ENCODE data around the gene GFRAL. TPM values are rescaled to one million over a fixed set of nuclear protein-coding genes. Genes with fewer than 3 reads are reported as not detected.

The GFRAL gene
- total RNA-seq, 2 donors from 2014 or later, result not detected

DNA sequence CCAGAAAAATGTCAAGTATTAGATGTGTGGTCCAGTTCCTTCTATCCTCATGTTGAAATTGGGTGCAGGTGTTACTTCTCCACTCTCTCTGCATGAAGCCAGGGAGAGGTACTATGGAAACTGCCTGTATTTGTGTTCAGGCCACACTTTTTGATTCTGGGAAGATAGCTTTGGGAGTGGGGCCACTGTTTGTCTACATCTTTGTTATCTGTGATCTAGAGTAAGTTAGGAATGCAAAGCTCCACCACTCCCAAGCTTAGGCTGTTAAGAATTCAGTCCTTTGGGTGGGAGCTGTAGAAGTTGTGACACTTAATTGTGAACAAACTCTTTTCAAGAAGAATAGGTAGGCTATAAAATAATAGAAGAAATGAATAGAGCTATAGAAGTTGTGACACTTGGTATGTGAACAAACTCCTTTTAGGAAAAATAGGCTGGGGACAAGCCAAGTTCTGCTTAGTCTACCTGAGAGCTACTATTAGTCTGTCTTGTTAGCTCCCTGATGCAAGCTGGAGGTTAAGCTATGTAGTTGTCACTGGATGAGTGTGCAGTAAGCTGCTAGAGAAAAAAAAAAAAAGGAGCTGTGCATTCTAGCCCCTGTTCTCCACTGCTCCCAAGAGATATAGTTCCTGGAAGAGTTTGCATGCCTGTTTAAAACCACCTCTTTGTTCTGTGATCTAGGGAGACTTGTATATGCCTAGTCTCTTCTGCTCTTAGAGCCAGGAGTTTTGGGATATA, 7.1 kb upstream of the GFRAL start:
- no peak for ATAC-seq
- Histone ChIP-seq H3K36me3 (replicated peaks in 1 of 2; ENCODE audit: insufficient read depth in 1 of 2, low read depth in 2 of 2) (no peaks in the 10 kb centered on the region), H3K27ac (no peak overlapping the region), H3K27me3 (no peaks in the 10 kb centered on the region), H3K9me3 (no peaks in the 10 kb centered on the region), H3K4me3 (no peak overlapping the region), H3K4me1 (no peaks in the 10 kb centered on the region)
- no peak for DNase-seq
- intact Hi-C loops (cut with DNase I), result no loop called here
- TF ChIP-seq POLR2A (IDR thresholded peaks at IDR 0.05), result no peak
- TF ChIP-seq, protein P1, sequence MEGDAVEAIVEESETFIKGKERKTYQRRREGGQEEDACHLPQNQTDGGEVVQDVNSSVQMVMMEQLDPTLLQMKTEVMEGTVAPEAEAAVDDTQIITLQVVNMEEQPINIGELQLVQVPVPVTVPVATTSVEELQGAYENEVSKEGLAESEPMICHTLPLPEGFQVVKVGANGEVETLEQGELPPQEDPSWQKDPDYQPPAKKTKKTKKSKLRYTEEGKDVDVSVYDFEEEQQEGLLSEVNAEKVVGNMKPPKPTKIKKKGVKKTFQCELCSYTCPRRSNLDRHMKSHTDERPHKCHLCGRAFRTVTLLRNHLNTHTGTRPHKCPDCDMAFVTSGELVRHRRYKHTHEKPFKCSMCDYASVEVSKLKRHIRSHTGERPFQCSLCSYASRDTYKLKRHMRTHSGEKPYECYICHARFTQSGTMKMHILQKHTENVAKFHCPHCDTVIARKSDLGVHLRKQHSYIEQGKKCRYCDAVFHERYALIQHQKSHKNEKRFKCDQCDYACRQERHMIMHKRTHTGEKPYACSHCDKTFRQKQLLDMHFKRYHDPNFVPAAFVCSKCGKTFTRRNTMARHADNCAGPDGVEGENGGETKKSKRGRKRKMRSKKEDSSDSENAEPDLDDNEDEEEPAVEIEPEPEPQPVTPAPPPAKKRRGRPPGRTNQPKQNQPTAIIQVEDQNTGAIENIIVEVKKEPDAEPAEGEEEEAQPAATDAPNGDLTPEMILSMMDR (IDR thresholded peaks at IDR 0.05), result no peak

DNA sequence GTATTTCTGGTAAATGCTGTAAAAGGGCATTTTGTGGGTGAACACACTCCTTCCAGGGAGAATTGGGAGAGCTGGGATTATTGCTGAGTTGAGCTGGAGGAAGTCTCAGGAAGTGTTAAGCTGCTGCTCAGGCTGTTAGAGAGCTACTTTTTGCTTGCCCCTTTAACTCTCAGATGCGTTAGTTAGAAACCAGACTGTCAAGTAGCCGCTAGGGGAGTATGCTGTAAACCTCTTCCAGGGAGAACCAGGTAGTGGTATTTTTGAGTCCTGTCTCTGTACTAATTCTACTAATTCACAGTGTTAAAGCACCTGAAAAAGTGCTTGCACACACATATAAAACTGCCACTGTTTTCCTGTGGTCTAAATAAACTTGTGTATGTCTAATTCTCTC, 6.6 kb upstream of the GFRAL start:
- intact Hi-C loops (cut with DNase I), result no loop called here
- DNase-seq, result no peak
- Histone ChIP-seq H3K36me3 (replicated peaks in 1 of 2; ENCODE audit: insufficient read depth in 1 of 2, low read depth in 2 of 2) (no peaks in the 10 kb centered on the region), H3K4me3 (no peak overlapping the region), H3K9me3 (no peaks in the 10 kb centered on the region), H3K4me1 (no peaks in the 10 kb centered on the region), H3K27me3 (no peaks in the 10 kb centered on the region), H3K27ac (no peak overlapping the region)
- TF ChIP-seq, protein P1 (IDR thresholded peaks at IDR 0.05), result no peak
- TF ChIP-seq POLR2A (IDR thresholded peaks at IDR 0.05), result no peak
- ATAC-seq, result no peak
- WGBS, 2 donors, result 37 to 38% methylated on average over 2 of the region's 2 CpGs

DNA sequence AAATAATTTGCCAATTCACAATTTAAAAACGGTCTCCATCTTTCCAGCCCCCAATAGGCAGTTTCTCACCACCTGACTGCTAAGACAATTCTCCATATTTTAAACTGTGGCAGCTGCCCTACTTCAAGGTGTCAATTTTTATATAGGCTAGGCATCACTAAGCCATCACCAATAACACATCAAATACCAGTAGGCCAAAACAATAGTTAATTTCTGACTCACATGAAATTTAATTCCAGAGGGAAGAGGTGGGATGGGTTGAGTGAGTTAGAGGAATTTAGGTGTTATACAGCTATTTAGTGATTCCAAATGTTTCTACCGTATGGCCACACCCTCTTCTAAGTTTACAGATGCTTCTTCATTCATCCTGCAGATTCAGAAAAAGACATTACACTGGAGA, 49.9 kb downstream of the GFRAL start:
- no peak for ATAC-seq
- no peaks in the 10 kb centered on the region for H3K36me3 ChIP-seq (replicated peaks in 1 of 2; ENCODE audit: insufficient read depth in 1 of 2, low read depth in 2 of 2)
- no peak for DNase-seq
- no peak overlapping the region for H3K4me3 ChIP-seq
- TF ChIP-seq, protein P1 (IDR thresholded peaks at IDR 0.05), result no peak
- WGBS, 2 donors, result 56 to 64% methylated on average over 2 of the region's 2 CpGs
- no peak overlapping the region for H3K27ac ChIP-seq
- intact Hi-C loops (cut with DNase I), result no loop called here
- no peaks in the 10 kb centered on the region for H3K9me3 ChIP-seq
- no peaks in the 10 kb centered on the region for H3K4me1 ChIP-seq
- H3K27me3 ChIP-seq, result no peaks in the 10 kb centered on the region

DNA sequence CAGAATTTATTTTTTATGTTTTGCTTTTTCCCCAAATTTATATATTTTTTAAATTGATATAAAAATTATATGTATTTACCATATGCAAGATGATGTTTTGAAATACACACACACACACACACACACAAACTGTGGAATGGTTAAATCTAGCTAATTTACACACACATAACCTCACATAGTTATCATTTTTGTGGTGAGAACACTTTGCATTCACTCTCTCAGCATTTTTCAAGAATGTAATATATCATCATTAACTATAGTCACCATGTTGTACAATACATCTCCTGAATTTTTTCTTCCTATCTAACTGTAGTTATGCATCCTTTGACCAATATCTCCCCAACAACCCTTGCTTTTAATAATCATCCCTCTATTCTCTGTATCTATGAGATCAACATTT, 52.2 kb downstream of the GFRAL start:
- no peak for TF ChIP-seq POLR2A (IDR thresholded peaks at IDR 0.05)
- TF ChIP-seq, protein P1 (IDR thresholded peaks at IDR 0.05), result no peak
- H3K27ac ChIP-seq, result no peak overlapping the region
- no peaks in the 10 kb centered on the region for H3K9me3 ChIP-seq
- H3K36me3 ChIP-seq (replicated peaks in 1 of 2; ENCODE audit: insufficient read depth in 1 of 2, low read depth in 2 of 2), result no peaks in the 10 kb centered on the region
- no peaks in the 10 kb centered on the region for H3K4me1 ChIP-seq
- no peak for ATAC-seq
- no peak overlapping the region for H3K4me3 ChIP-seq
- no peaks in the 10 kb centered on the region for H3K27me3 ChIP-seq
- intact Hi-C loops (cut with DNase I), result no loop called here
- DNase-seq, result no peak

DNA sequence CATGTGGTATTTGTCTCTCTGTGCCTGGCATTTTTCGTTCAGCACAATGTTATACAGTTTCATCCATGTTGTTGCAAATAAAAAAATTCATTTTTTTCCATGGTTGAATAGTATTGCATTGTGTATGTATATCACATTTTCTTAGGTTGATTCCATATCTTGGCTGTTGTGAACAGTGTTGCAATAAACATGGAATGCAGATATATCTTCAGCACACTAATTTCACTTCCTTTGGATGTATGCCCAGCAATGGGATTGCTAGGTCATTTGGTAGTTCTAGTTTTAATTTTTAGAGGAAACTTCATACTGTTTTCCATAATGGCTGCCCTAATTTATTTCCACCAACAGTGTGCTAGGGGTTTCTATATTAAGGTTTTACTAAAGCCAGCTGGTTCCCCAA, 52.6 kb downstream of the GFRAL start:
- H3K27me3 ChIP-seq, result no peaks in the 10 kb centered on the region
- no peaks in the 10 kb centered on the region for H3K9me3 ChIP-seq
- intact Hi-C loops (cut with DNase I), result no loop called here
- H3K4me1 ChIP-seq, result no peaks in the 10 kb centered on the region
- H3K36me3 ChIP-seq (replicated peaks in 1 of 2; ENCODE audit: insufficient read depth in 1 of 2, low read depth in 2 of 2), result no peaks in the 10 kb centered on the region
- no peak overlapping the region for H3K27ac ChIP-seq
- TF ChIP-seq POLR2A (IDR thresholded peaks at IDR 0.05), result no peak
- TF ChIP-seq, protein P1 (IDR thresholded peaks at IDR 0.05), result no peak
- H3K4me3 ChIP-seq, result no peak overlapping the region
- 54 to 76% methylated on average over 1 of the region's 1 CpG for WGBS, 2 donors
- ATAC-seq (no peak), DNase-seq (no peak)

All from body of pancreas (tissue), 4 donors.